OCI-LY7 (cell line): Measurements from ENCODE around the gene THRB. TPM values are rescaled to one million over a fixed set of nuclear protein-coding genes. Genes with fewer than 3 reads are reported as not detected.
A peak's percentile ranks its signal among the peaks of the same experiment; 100 is the strongest.

Experiments
- BruUV-seq: library from RNA; stranded (reverse); fragments of 400-500 nt; replicated peaks from 2 replicates; lab custom pipeline; 2021; lab: Mats Ljungman, UMichigan
- CTCF ChIA-PET: fragments of 300-600 bp; sonication (Branson Sonifier 250); formaldehyde crosslinking; loops from one replicate; lab custom pipeline; 2022; ENCODE audit warnings: antibody characterized with exemption; ENCODE audit not compliant: unreplicated experiment; lab: Charles Lee
- POLR2A ChIA-PET: fragments of 300-600 bp; sonication (Branson Sonifier 250); formaldehyde crosslinking; loops from one replicate; lab custom pipeline; 2022; ENCODE audit warnings: antibody characterized with exemption; lab: Charles Lee
- DNase-seq: peaks from one replicate; pipeline ENCODE4 v3.0.0-alpha.2; 2015; ENCODE audit warnings: low spot score
- H2AFZ ChIP-seq: fragments of 200-600 bp; sonication (generic), shearing (Covaris generic); 2 replicates; pipeline ENCODE4 v1.6.1; 2014; ENCODE audit warnings: mild to moderate bottlenecking, antibody characterized with exemption, low read length, moderate library complexity
- H3K27ac ChIP-seq: fragments of 200-600 bp; sonication (generic); 2 replicates; pipeline ENCODE4 v1.5.1; 2014; ENCODE audit warnings: mixed run types, low read depth, mild to moderate bottlenecking, moderate library complexity, low read length, inconsistent platforms; ENCODE audit not compliant: poor library complexity, severe bottlenecking
- H3K36me3 ChIP-seq: fragments of 200-600 bp; sonication (generic); 2 replicates; pipeline ENCODE4 v1.6.1; 2014; ENCODE audit warnings: mild to moderate bottlenecking, antibody characterized with exemption, low read length, moderate library complexity, mixed read lengths; ENCODE audit not compliant: insufficient read depth
- H3K4me1 ChIP-seq: fragments of 200-600 bp; sonication (generic); 2 replicates; pipeline ENCODE4 v1.5.1; 2014; ENCODE audit warnings: mild to moderate bottlenecking, low read length; ENCODE audit not compliant: insufficient read depth, poor library complexity, severe bottlenecking
- H3K4me2 ChIP-seq: fragments of 200-600 bp; sonication (generic); 2 replicates; pipeline ENCODE4 v1.6.1; 2014; ENCODE audit warnings: mild to moderate bottlenecking, low read length
- H3K4me3 ChIP-seq: fragments of 200-600 bp; sonication (generic); 2 replicates; pipeline ENCODE4 v1.5.1; 2014; ENCODE audit warnings: mild to moderate bottlenecking, low read depth, low read length; ENCODE audit not compliant: poor library complexity, severe bottlenecking
- H3K79me2 ChIP-seq: fragments of 200-600 bp; sonication (generic); 2 replicates; pipeline ENCODE4 v1.6.1; 2016; ENCODE audit warnings: low read depth, mild to moderate bottlenecking, low read length, moderate library complexity, mixed read lengths; ENCODE audit not compliant: insufficient read depth
- H3K9me2 ChIP-seq: fragments of 200-600 bp; sonication (generic); 2 replicates; pipeline ENCODE4 v1.6.1; 2016; ENCODE audit warnings: mild to moderate bottlenecking, low read length, mixed read lengths; ENCODE audit not compliant: insufficient read depth
- H3K9me3 ChIP-seq: fragments of 200-600 bp; sonication (generic); 2 replicates; pipeline ENCODE4 v1.6.1; 2014; ENCODE audit warnings: mild to moderate bottlenecking, mixed run types, low read length, mixed read lengths
- H4K20me1 ChIP-seq: fragments of 200-600 bp; sonication (generic); 2 replicates; pipeline ENCODE4 v1.6.1; 2014; ENCODE audit warnings: mild to moderate bottlenecking, antibody characterized with exemption, low read length, moderate library complexity, mixed read lengths; ENCODE audit not compliant: insufficient read depth
- EZH2phosphoT487 ChIP-seq: fragments of 200-600 bp; sonication (generic); IDR thresholded peaks from 2 replicates; pipeline ENCODE4 v1.6.1; 2018; ENCODE audit warnings: low read depth, borderline replicate concordance, mild to moderate bottlenecking, mixed run types, antibody characterized with exemption, low read length, moderate library complexity, mixed read lengths
- intact Hi-C: fragments of 100-400 bp; cut with micrococcal nuclease; formaldehyde crosslinking; loops from one replicate; pipeline ENCODE4 v1.10.0; 2022; ENCODE audit not compliant: unreplicated experiment
- total RNA-seq, 2 experiments: library from RNA; depleted of rRNA in 1 of 2; stranded (reverse); fragments of >200 nt in 1 of 2; shearing (Covaris generic) in 1 of 2; gene quantifications; 2 replicates each; pipeline ENCODE4 v1.2.3, GENCODE V29; 2014 to 2022
- TF ChIP-seq, protein P1 (sequence below): fragments of 200-600 bp; sonication (generic); conservative IDR thresholded peaks from 2 replicates; pipeline ENCODE4 v1.5.1; 2014; ENCODE audit warnings: mild to moderate bottlenecking, antibody characterized with exemption, low read length, moderate library complexity, mixed read lengths

THRB gene
- total RNA-seq, 2 experiments from 2014 or later: not detected

GRCh38 chr3:24497942-24498341 is 3.3 kb upstream of the THRB start:
- Histone ChIP-seq H3K9me3 (no peaks in the 10 kb centered on the region), H3K27ac (no peak overlapping the region), H3K36me3 (no peaks in the 10 kb centered on the region), H4K20me1 (no peaks in the 10 kb centered on the region), H3K4me1 (no peaks in the 10 kb centered on the region), H2AFZ (no peak overlapping the region), H3K9me2 (no peaks in the 10 kb centered on the region), H3K79me2 (no peaks in the 10 kb centered on the region), H3K4me3 (no peak overlapping the region), H3K4me2 (no peak overlapping the region)
- TF ChIP-seq, protein P1, sequence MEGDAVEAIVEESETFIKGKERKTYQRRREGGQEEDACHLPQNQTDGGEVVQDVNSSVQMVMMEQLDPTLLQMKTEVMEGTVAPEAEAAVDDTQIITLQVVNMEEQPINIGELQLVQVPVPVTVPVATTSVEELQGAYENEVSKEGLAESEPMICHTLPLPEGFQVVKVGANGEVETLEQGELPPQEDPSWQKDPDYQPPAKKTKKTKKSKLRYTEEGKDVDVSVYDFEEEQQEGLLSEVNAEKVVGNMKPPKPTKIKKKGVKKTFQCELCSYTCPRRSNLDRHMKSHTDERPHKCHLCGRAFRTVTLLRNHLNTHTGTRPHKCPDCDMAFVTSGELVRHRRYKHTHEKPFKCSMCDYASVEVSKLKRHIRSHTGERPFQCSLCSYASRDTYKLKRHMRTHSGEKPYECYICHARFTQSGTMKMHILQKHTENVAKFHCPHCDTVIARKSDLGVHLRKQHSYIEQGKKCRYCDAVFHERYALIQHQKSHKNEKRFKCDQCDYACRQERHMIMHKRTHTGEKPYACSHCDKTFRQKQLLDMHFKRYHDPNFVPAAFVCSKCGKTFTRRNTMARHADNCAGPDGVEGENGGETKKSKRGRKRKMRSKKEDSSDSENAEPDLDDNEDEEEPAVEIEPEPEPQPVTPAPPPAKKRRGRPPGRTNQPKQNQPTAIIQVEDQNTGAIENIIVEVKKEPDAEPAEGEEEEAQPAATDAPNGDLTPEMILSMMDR: no peak
- TF ChIP-seq EZH2phosphoT487: no peak
- intact Hi-C loops: no loop called here
- no TSS peak for BruUV-seq
- no peak for DNase-seq
- ChIA-PET CTCF (no interaction called here), POLR2A (interaction anchor here (0.5 kb wide), 1 partner anchor 78 kb away, joined by 3 read pairs; no protein-coding TSS in a partner anchor)

- intact Hi-C loops: no loop called here
- Histone ChIP-seq H3K4me1 (no peaks in the 10 kb centered on the region), H3K9me2 (no peaks in the 10 kb centered on the region), H3K36me3 (no peaks in the 10 kb centered on the region), H4K20me1 (no peaks in the 10 kb centered on the region), H3K4me2 (no peak overlapping the region), H3K27ac (no peak overlapping the region), H3K79me2 (no peaks in the 10 kb centered on the region), H3K9me3 (no peaks in the 10 kb centered on the region), H3K4me3 (no peak overlapping the region), H2AFZ (no peak overlapping the region)
- ChIA-PET CTCF (no interaction called here), POLR2A (no interaction called here)
- DNase-seq: no peak
- BruUV-seq: no TSS peak
- TF ChIP-seq EZH2phosphoT487: no peak
- TF ChIP-seq, protein P1: peak; percentile 44; the same call in 1 of the 2 replicates
These were observed 2.2 kb upstream of the THRB start for GRCh38 chr3:24496529-24497482.
